K562 treated with DMSO at 1 percent for 12 hours (cell line): ENCODE measurements around the gene OR10G8. TPM values are rescaled to one million over a fixed set of nuclear protein-coding genes. Genes with fewer than 3 reads are reported as not detected.

Experiments used
- total RNA-seq: library from RNA; unstranded; fragments of 300-600 nt; gene quantifications from 2 replicates; pipeline ENCODE4 v1.2.3, GENCODE V29; 2022; ENCODE audit not compliant: insufficient read depth

The OR10G8 gene
- not detected in 2 replicates for total RNA-seq

GRCh38 chr11:124026498-124026897 is at the start of gene OR10G8:
TSS of gene OR10G8 (plus strand) at chr11:124026798. CDS start at chr11:124029623, 2,825 bp downstream.

GRCh38 chr11:123977731-123978347 is 48.8 kb upstream of the OR10G8 start, which contains the start of gene OR10S1:
TSS of gene OR10S1 (minus strand) at chr11:123977781. CDS start at chr11:123977664, 117 bp downstream.

GRCh38 chr11:123995119-123995518 is 31.5 kb upstream of the OR10G8 start, which contains the start of gene OR10G6:
TSS of gene OR10G6 (minus strand) at chr11:123995161. CDS start at chr11:123995161, 0 bp downstream.

GRCh38 chr11:124012697-124013096 is 13.9 kb upstream of the OR10G8 start, which contains the start of gene OR10G4:
TSS of gene OR10G4 (plus strand) at chr11:124012997. CDS start at chr11:124015575, 2,578 bp downstream.

GRCh38 chr11:124041254-124041653 is 14.7 kb downstream of the OR10G8 start, which contains the start of gene OR10G7:
TSS of gene OR10G7 (minus strand) at chr11:124041325. CDS start at chr11:124039001, 2,324 bp downstream.

Other genes with a start within 250 kb of the OR10G8 start
- not detected in 2 replicates for gene OR6M1, start 220.4 kb upstream of the OR10G8 start, total RNA-seq
- not detected in 2 replicates for gene TMEM225, start 141.1 kb upstream of the OR10G8 start, total RNA-seq
- gene OR8D4, start 124.6 kb upstream of the OR10G8 start, total RNA-seq = not detected in 2 replicates
- gene OR4D5, start 87.2 kb upstream of the OR10G8 start, total RNA-seq = not detected in 2 replicates
- not detected in 2 replicates for gene OR6T1, start 83.0 kb upstream of the OR10G8 start, total RNA-seq
- not detected in 2 replicates for gene OR10S1, start 49.0 kb upstream of the OR10G8 start, total RNA-seq
- gene OR10G6, start 31.6 kb upstream of the OR10G8 start, total RNA-seq = not detected in 2 replicates
- gene OR10G4, start 13.8 kb upstream of the OR10G8 start, total RNA-seq = not detected in 2 replicates
- not detected in 2 replicates for gene OR10G9, start 3.8 kb upstream of the OR10G8 start, total RNA-seq
- not detected in 2 replicates for gene OR10G7, start 14.5 kb downstream of the OR10G8 start, total RNA-seq
- gene VWA5A, start 88.7 kb downstream of the OR10G8 start, total RNA-seq = 8.2 and 19.6 TPM in 2 replicates
- 0.16 TPM in 1 of 2 replicates, not detected in the other for gene OR10D3, start 156.5 kb downstream of the OR10G8 start, total RNA-seq
- not detected in 2 replicates for gene OR8G1, start 214.3 kb downstream of the OR10G8 start, total RNA-seq
- gene OR8G5, start 229.6 kb downstream of the OR10G8 start, total RNA-seq = 0.98 and 3.2 TPM in 2 replicates